A549 treated with AZD2906 at 1 μM for 4 hours (cell line): Measurements from ENCODE around the gene STIM2. TPM values are rescaled to one million over a fixed set of nuclear protein-coding genes. Genes with fewer than 3 reads are reported as not detected.

ENCODE experiments used
- total RNA-seq: library from RNA; stranded (reverse); fragments of 200-300 nt; extraction: Qiagen RNA extraction; gene quantifications from 5 replicates; pipeline ENCODE4 v1.2.3, GENCODE V29; 2022

STIM2 gene
- total RNA-seq: 9.9 to 13.1 TPM (median 10.4 TPM) in 5 replicates

DNA sequence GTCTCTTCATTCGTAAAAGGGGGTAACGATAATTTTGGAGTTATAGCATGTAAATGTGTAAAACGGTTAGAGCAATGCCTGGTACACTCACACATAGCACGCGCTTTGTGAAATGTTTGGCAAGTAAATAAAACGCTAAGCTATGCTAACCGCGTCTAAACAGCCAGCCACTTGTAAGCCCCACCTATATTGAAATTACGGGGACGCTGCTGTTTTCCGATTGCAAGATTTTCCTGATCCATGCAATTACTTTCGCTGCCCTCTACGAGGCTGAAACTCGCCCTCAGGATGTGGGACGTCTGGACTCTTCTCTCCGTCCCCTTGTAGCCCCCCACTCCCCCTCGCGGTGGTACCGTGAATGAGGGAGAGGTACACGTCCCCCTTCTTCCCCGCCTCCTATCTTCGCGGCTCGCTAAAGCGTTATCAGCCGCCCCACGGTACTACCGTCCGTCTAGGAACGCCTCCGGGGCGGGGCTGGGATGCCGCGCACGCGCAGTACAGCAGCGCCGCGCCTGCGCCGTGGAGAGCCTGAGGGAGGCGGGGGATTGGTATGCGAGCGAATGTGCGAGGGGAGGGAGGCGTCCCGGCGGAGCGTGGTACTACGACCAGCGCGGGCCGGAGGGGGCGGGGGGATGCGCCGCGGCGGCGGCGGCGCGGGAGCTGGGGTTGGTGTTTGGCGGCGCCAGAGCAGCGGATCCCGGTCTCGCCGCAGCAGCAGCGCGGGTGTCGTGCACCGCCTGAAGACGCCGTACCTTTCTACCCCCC is at the start of gene STIM2:
Gene STIM2, plus strand, starts transcription at position 685 of the 765 bp plus-strand sequence.

